H1 (cell line): ENCODE measurements around the gene NCF2. TPM values are rescaled to one million over a fixed set of nuclear protein-coding genes. Genes with fewer than 3 reads are reported as not detected.

Experiments used
- CTCF ChIA-PET: fragments of 300-600 bp; sonication (Branson Sonifier 250); formaldehyde crosslinking; loops from one replicate; lab custom pipeline; 2021; ENCODE audit not compliant: partially characterized antibody; lab: Charles Lee
- POLR2A ChIA-PET: fragments of 300-600 bp; sonication (Branson Sonifier 250); formaldehyde crosslinking; loops from one replicate; lab custom pipeline; 2021; ENCODE audit warnings: inconsistent platforms; ENCODE audit not compliant: partially characterized antibody; lab: Charles Lee
- DNase-seq, 2 experiments: peaks; one replicate each; pipeline versions ENCODE4 v3.0.0 to v3.0.0-alpha.2; 2010 to 2022; ENCODE audit warnings: low spot score in 2 of 2, low read depth in 1 of 2, mixed read lengths in 1 of 2
- FAIRE-seq: peaks from 2 replicates; lab custom pipeline; 2011; peaks lifted over from hg19 to GRCh38; lab: Jason Lieb, UNC
- H2AFZ ChIP-seq: 2 replicates; pipeline ENCODE4 v1.8.1; 2012; ENCODE audit warnings: low read length, inconsistent platforms
- H2AK5ac ChIP-seq: 2 replicates; pipeline ENCODE4 v1.6.1; 2013; ENCODE audit warnings: low read depth, low read length
- H2BK120ac ChIP-seq: replicated peaks from 2 replicates; pipeline ENCODE3; 2013; ENCODE audit warnings: low read depth, low read length, inconsistent platforms
- H2BK12ac ChIP-seq: 2 replicates; pipeline ENCODE4 v1.6.1; 2013; ENCODE audit warnings: low read depth, low read length
- H2BK15ac ChIP-seq: 2 replicates; pipeline ENCODE4 v1.6.1; 2013; ENCODE audit warnings: low read length
- H2BK20ac ChIP-seq: 2 replicates; pipeline ENCODE4 v1.6.1; 2013; ENCODE audit warnings: low read length
- H2BK5ac ChIP-seq: 2 replicates; pipeline ENCODE4 v1.6.1; 2013; ENCODE audit warnings: low read depth, low read length
- H3K14ac ChIP-seq: 2 replicates; pipeline ENCODE4 v1.6.1; 2013; ENCODE audit warnings: inconsistent platforms; ENCODE audit not compliant: insufficient read length
- H3K18ac ChIP-seq: 2 replicates; pipeline ENCODE4 v1.6.1; 2013; ENCODE audit warnings: low read length; ENCODE audit errors: extremely low read depth
- H3K23ac ChIP-seq: 2 replicates; pipeline ENCODE4 v1.6.1; 2013; ENCODE audit warnings: inconsistent platforms; ENCODE audit not compliant: insufficient read length
- H3K23me2 ChIP-seq: 2 replicates; pipeline ENCODE4 v1.6.1; 2013; ENCODE audit warnings: low read depth, low read length
- H3K27ac ChIP-seq: 2 replicates; pipeline ENCODE4 v1.6.1; 2011; ENCODE audit warnings: low read depth, low read length, inconsistent platforms
- H3K27me3 ChIP-seq, 4 experiments: replicated peaks in 1 of 4; 1 replicate in 1 of 4; 2 replicates in 3 of 4; pipeline versions ENCODE4 v1.6.1 to v1.8.1; 2011 to 2013; ENCODE audit warnings: low read length in 3 of 4, mild to moderate bottlenecking in 3 of 4, inconsistent platforms in 2 of 4, mixed read lengths in 2 of 4, moderate library complexity in 1 of 4; ENCODE audit not compliant: control insufficient read depth in 3 of 4, insufficient read depth in 3 of 4; ENCODE audit errors: extremely low read depth in 1 of 4
- H3K36me3 ChIP-seq, 4 experiments: 2 replicates each; pipeline versions ENCODE4 v1.6.1 to v1.8.1; 2011 to 2013; ENCODE audit warnings: mild to moderate bottlenecking in 4 of 4, low read length in 3 of 4, moderate library complexity in 2 of 4, control low read depth in 1 of 4, inconsistent platforms in 1 of 4; ENCODE audit not compliant: insufficient read depth in 4 of 4, control insufficient read depth in 2 of 4
- H3K4ac ChIP-seq: replicated peaks from 2 replicates; pipeline ENCODE3; 2013; ENCODE audit warnings: low read length, low read depth, mixed read lengths, inconsistent platforms; ENCODE audit not compliant: insufficient read length
- H3K4me1 ChIP-seq, 4 experiments: replicated peaks in 1 of 4; 1 replicate in 1 of 4; 2 replicates in 3 of 4; pipeline versions ENCODE4 v1.6.1 to v1.8.1; 2011 to 2013; ENCODE audit warnings: low read length in 3 of 4, inconsistent platforms in 2 of 4, mixed read lengths in 1 of 4; ENCODE audit not compliant: insufficient read depth in 4 of 4, control insufficient read depth in 3 of 4
- H3K4me2 ChIP-seq, 2 experiments: 2 replicates each; pipeline versions ENCODE4 v1.6.1 to v1.8.1; 2011 to 2013; ENCODE audit warnings: low read depth in 2 of 2, low read length in 2 of 2, control low read depth in 1 of 2, inconsistent platforms in 1 of 2, mild to moderate bottlenecking in 1 of 2; ENCODE audit not compliant: insufficient read depth in 1 of 2
- H3K4me3 ChIP-seq, 4 experiments: fragments of 200-600, 300-600 bp in 1 of 4; sonication (generic), shearing (Covaris generic), sonication (Bioruptor Twin) in 1 of 4; 2 replicates each; pipeline versions ENCODE4 v1.5.1 to v1.8.1; 2011 to 2016; ENCODE audit warnings: low read length in 4 of 4, low read depth in 3 of 4, control low read depth in 2 of 4, inconsistent platforms in 2 of 4, mild to moderate bottlenecking in 2 of 4, mixed read lengths in 1 of 4, moderate library complexity in 1 of 4; ENCODE audit not compliant: insufficient read depth in 2 of 4; ENCODE audit errors: extremely low read depth in 1 of 4
- H3K56ac ChIP-seq: replicated peaks from 2 replicates; pipeline ENCODE3; 2013; ENCODE audit warnings: low read depth, mild to moderate bottlenecking, mixed read lengths, low read length, inconsistent platforms; ENCODE audit not compliant: insufficient read length
- H3K79me1 ChIP-seq: 2 replicates; pipeline ENCODE4 v1.6.1; 2013; ENCODE audit warnings: low read depth, low read length, control low read depth
- H3K79me2 ChIP-seq, 2 experiments: 2 replicates each; pipeline versions ENCODE4 v1.6.1 to v1.8.1; 2012 to 2013; ENCODE audit warnings: low read length in 2 of 2, mild to moderate bottlenecking in 2 of 2, inconsistent platforms in 1 of 2; ENCODE audit not compliant: insufficient read depth in 2 of 2, control insufficient read depth in 1 of 2
- H3K9ac ChIP-seq, 4 experiments: replicated peaks in 1 of 4; 1 replicate in 1 of 4; 2 replicates in 3 of 4; pipeline versions ENCODE4 v1.6.1 to v1.8.1; 2011 to 2013; ENCODE audit warnings: low read depth in 3 of 4, low read length in 3 of 4, control low read depth in 2 of 4, mild to moderate bottlenecking in 2 of 4, moderate library complexity in 2 of 4, inconsistent platforms in 1 of 4; ENCODE audit errors: extremely low read depth in 1 of 4
- H3K9me3 ChIP-seq, 2 experiments: 2 replicates each; pipeline versions ENCODE4 v1.6.1 to v1.8.1; 2012 to 2013; ENCODE audit warnings: mild to moderate bottlenecking in 2 of 2, moderate library complexity in 2 of 2, control low read depth in 1 of 2, inconsistent platforms in 1 of 2, low read depth in 1 of 2, low read length in 1 of 2, mixed read lengths in 1 of 2; ENCODE audit not compliant: insufficient read depth in 2 of 2
- H4K20me1 ChIP-seq, 2 experiments: replicated peaks in 1 of 2; 2 replicates each; pipeline versions ENCODE3 to v1.8.1; 2011 to 2013; ENCODE audit warnings: inconsistent platforms in 2 of 2, low read length in 2 of 2, mild to moderate bottlenecking in 1 of 2; ENCODE audit not compliant: insufficient read depth in 2 of 2, control insufficient read depth in 1 of 2
- H4K5ac ChIP-seq: 2 replicates; pipeline ENCODE4 v1.6.1; 2013; ENCODE audit warnings: low read length, low read depth, mixed read lengths, inconsistent platforms; ENCODE audit not compliant: insufficient read length
- H4K8ac ChIP-seq: 2 replicates; pipeline ENCODE4 v1.8.0; 2013; ENCODE audit warnings: mild to moderate bottlenecking, moderate library complexity, low read length, inconsistent platforms; ENCODE audit not compliant: insufficient read depth; ENCODE audit errors: extremely low read depth
- H4K91ac ChIP-seq: replicated peaks from 2 replicates; pipeline ENCODE3; 2013; ENCODE audit warnings: low read length, mixed read lengths, inconsistent platforms; ENCODE audit not compliant: insufficient read length
- ATF2 ChIP-seq: IDR thresholded peaks from 2 replicates; pipeline ENCODE4 v1.6.1; 2012; ENCODE audit warnings: low read length, inconsistent platforms
- CREB1 ChIP-seq: IDR thresholded peaks from 2 replicates; pipeline ENCODE4 v1.6.1; 2012; ENCODE audit warnings: inconsistent platforms
- EGR1 ChIP-seq: IDR thresholded peaks from 2 replicates; pipeline ENCODE4 v1.6.1; 2011; ENCODE audit warnings: low read depth, low read length, borderline replicate concordance
- RNF2 ChIP-seq: fragments of 200-900, 300-1000 bp; sonication (generic); IDR thresholded peaks from 2 replicates; pipeline ENCODE4 v1.7.1; 2016; ENCODE audit warnings: borderline replicate concordance, low read depth, mild to moderate bottlenecking, antibody characterized with exemption, low read length; ENCODE audit not compliant: poor library complexity, severe bottlenecking; ENCODE audit errors: missing control alignments
- SP2 ChIP-seq: IDR thresholded peaks from 2 replicates; pipeline ENCODE4 v1.6.1; 2012; ENCODE audit warnings: mild to moderate bottlenecking, low read length, inconsistent platforms
- SUZ12 ChIP-seq: fragments of 200-600 bp; sonication (generic); IDR thresholded peaks from 2 replicates; pipeline ENCODE4 v1.6.1; 2012; ENCODE audit warnings: mild to moderate bottlenecking, inconsistent platforms, low read length, moderate library complexity, mixed read lengths
- WGBS, 2 experiments: shearing (Covaris generic) in 1 of 2; methylation state at CpG; one replicate each; pipeline versions ENCODE4 v1.1.6 to v1.1.7; 2013 to 2015; ENCODE audit warnings: low lambda C conversion rate in 2 of 2, mixed read lengths in 2 of 2, inconsistent platforms in 1 of 2, low coverage in 1 of 2, missing lambda C conversion rate in 1 of 2; ENCODE audit not compliant: insufficient replicate concordance in 2 of 2, insufficient coverage in 1 of 2, insufficient read length in 1 of 2; ENCODE audit errors: extremely low coverage in 1 of 2, missing lambda C conversion rate in 1 of 2; 5-methylcytosine and 5-hydroxymethylcytosine counted together
- polyA plus RNA-seq, 7 experiments: library from polyadenylated mRNA; depleted of rRNA in 3 of 7; stranded (reverse) in 5 of 7; unstranded in 2 of 7; fragments of >200 nt in 5 of 7; fragments of 200-250 nt in 2 of 7; gene quantifications; 1 replicate in 5 of 7; 2 replicates in 1 of 7; 4 replicates in 1 of 7; pipeline versions ENCODE4 v1.2.1 to v1.2.3, GENCODE V29; 2011 to 2013; ENCODE audit warnings: missing spikeins in 2 of 7, mixed read lengths in 2 of 7
- total RNA-seq: library from RNA; stranded (reverse); fragmentation: NEBNext Ultra II Directional; extraction: Animal tissue kit (Norgen Biotek cat#: 25700); gene quantifications from 2 replicates; pipeline ENCODE4 v1.2.1, GENCODE V29; 2021

NCF2 gene
- total and polyA plus RNA-seq, 2 of the 8 experiments (the other 6 are each of a cell fraction or from before 2014, with no cell fraction given) = not detected

GRCh38 chr1:183630748-183631147 lies 40.5 kb upstream of the NCF2 start:
- no peak for FAIRE-seq
- H3K14ac ChIP-seq = no peak overlapping the region
- H3K9me3 ChIP-seq = no peaks in the 10 kb centered on the region
- H3K4ac ChIP-seq = no peak overlapping the region
- TF ChIP-seq EGR1 (no peak), SP2 (no peak), SUZ12 (no peak), RNF2 (no peak), ATF2 (no peak), CREB1 (no peak)
- no peak overlapping the region for H2BK15ac ChIP-seq
- H4K91ac ChIP-seq = no peak overlapping the region
- H3K4me2 ChIP-seq = no peak overlapping the region
- WGBS, 2 experiments = 87% methylated on average over 2 of the region's 2 CpGs; no CpG with 5 or more reads in 1 of the 2 experiments
- peaks cover 0 to 2% (median under 1%) of the 10 kb centered on the region in 4 experiments; a peak in 3 of 7 replicates for H3K4me1 ChIP-seq
- H4K8ac ChIP-seq = no peak overlapping the region
- no peak overlapping the region for H3K27ac ChIP-seq
- H3K79me1 ChIP-seq = peaks cover 2% of the 10 kb centered on the region; the same call in 1 of the 2 replicates
- POLR2A ChIA-PET = interaction anchor here (0.6 to 1.0 kb wide), 2 partner anchors 10 to 1663 kb away, joined by 3 read pairs; no protein-coding TSS in a partner anchor
- H3K18ac ChIP-seq = no peak overlapping the region
- peaks cover 0 to 34% of the 10 kb centered on the region in 2 experiments; a peak in 2 of 4 replicates for H3K79me2 ChIP-seq
- H3K36me3 ChIP-seq = peaks cover 2 to 27% (median 16%) of the 10 kb centered on the region in 4 experiments
- no peak overlapping the region for H3K23ac ChIP-seq
- H3K27me3 ChIP-seq = no peaks in the 10 kb centered on the region
- H3K4me3 ChIP-seq = no peak overlapping the region
- H2BK120ac ChIP-seq = no peak overlapping the region
- H4K5ac ChIP-seq = no peak overlapping the region
- no peak overlapping the region for H2AFZ ChIP-seq
- H3K23me2 ChIP-seq = no peaks in the 10 kb centered on the region; the same call in 1 of the 2 replicates
- no peak for DNase-seq
- H4K20me1 ChIP-seq = peaks cover 0 to 3% of the 10 kb centered on the region in 2 experiments
- no peak overlapping the region for H2AK5ac ChIP-seq
- H2BK20ac ChIP-seq = no peak overlapping the region
- H2BK12ac ChIP-seq = no peak overlapping the region
- no peak overlapping the region for H2BK5ac ChIP-seq
- H3K56ac ChIP-seq = no peak overlapping the region
- CTCF ChIA-PET = interaction anchor here (0.6 to 4.2 kb wide), 3 partner anchors 8 to 350 kb away, joined by 3 to 19 read pairs (median 7); no protein-coding TSS in a partner anchor
- no peak overlapping the region for H3K9ac ChIP-seq
